Activated gamma-delta T cell treated with Interleukin-2 at 50 U/mL for 16 hours (primary cell): ENCODE results near the gene CABLES2.

Experiments
- DNase-seq: peaks from one replicate; pipeline ENCODE4 v3.0.0-alpha.2; 2020

Gene CABLES2

GRCh38 chr20:62417981-62418708, 11.1 kb upstream of the CABLES2 start:
- DNase-seq, result no peak

- DNase-seq, result no peak
These were observed 9.9 kb upstream of the CABLES2 start for GRCh38 chr20:62416651-62417637.

- no peak for DNase-seq
These were observed 8.4 kb upstream of the CABLES2 start for GRCh38 chr20:62415354-62416111.

GRCh38 chr20:62413896-62414481, 6.9 kb upstream of the CABLES2 start:
- no peak for DNase-seq

- no peak for DNase-seq
These were observed 6.0 kb upstream of the CABLES2 start for GRCh38 chr20:62413025-62413570.

GRCh38 chr20:62412194-62413024, 5.3 kb upstream of the CABLES2 start:
- no peak for DNase-seq

GRCh38 chr20:62411479-62412193, 4.6 kb upstream of the CABLES2 start:
- no peak for DNase-seq

GRCh38 chr20:62410746-62411478, 3.8 kb upstream of the CABLES2 start:
- no peak for DNase-seq

GRCh38 chr20:62409931-62410745, 3.1 kb upstream of the CABLES2 start:
- DNase-seq, result peak; percentile 22

GRCh38 chr20:62409086-62409853, 2.2 kb upstream of the CABLES2 start:
- DNase-seq, result no peak

GRCh38 chr20:62408640-62409039, 1.6 kb upstream of the CABLES2 start:
- DNase-seq, result no peak

- no peak for DNase-seq
These were observed 970 bp upstream of the CABLES2 start for GRCh38 chr20:62408055-62408454.

GRCh38 chr20:62406635-62407176, 379 bp downstream of the CABLES2 start:
- no peak for DNase-seq

GRCh38 chr20:62405981-62406513, 1.0 kb downstream of the CABLES2 start:
- DNase-seq, result no peak

GRCh38 chr20:62405108-62405980, 1.7 kb downstream of the CABLES2 start:
- no peak for DNase-seq

GRCh38 chr20:62404761-62405107, 2.4 kb downstream of the CABLES2 start:
- no peak for DNase-seq
